HEK293 (cell line): ENCODE data around the gene TAF6L.

Experiments used
- ZNF433 ChIP-seq: fragments of 450-650 bp; formaldehyde crosslinking; IDR thresholded peaks from 2 replicates; pipeline ENCODE4 v1.5.1; 2016; ENCODE audit warnings: missing biosample characterization, missing genetic modification characterization, low read depth
- ZNF530 ChIP-seq: fragments of 450-650 bp; formaldehyde crosslinking; IDR thresholded peaks from 2 replicates; pipeline ENCODE4 v1.5.1; 2016; ENCODE audit warnings: low read depth, missing biosample characterization, missing genetic modification characterization
- TF ChIP-seq, protein P1 (sequence below): fragments of 450-650 bp; formaldehyde crosslinking; IDR thresholded peaks from 2 replicates; pipeline ENCODE4 v1.5.1; 2016; ENCODE audit warnings: missing biosample characterization, missing genetic modification characterization

DNA sequence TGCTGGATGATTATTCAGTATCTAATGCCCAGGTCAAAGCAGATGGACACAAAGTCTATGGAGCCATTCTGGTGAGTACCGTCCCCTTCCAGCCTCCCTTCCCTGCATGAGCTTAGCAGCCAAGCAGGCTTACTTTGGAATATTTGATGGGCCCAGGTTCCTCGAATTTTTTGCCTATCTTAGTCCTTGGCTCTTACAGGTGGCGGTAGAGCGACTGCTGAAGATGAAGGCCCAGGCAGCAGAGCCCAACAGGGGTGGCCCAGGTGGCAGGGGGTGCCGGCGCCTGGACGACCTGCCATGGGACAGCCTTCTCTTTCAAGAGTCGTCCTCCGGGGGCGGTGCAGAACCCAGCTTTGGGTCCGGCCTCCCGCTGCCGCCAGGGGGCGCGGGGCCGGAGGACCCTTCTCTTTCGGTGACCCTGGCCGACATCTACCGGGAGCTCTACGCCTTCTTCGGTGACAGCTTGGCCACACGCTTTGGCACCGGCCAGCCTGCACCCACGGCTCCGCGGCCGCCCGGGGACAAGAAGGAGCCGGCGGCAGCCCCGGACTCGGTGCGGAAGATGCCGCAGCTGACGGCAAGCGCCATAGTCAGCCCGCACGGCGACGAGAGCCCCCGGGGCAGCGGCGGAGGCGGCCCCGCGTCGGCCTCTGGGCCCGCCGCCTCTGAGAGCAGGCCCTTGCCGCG lies 15.3 kb downstream of the TAF6L start:
- TF ChIP-seq ZNF433 (tag by site-specific recombination) = no peak
- TF ChIP-seq, protein P1, sequence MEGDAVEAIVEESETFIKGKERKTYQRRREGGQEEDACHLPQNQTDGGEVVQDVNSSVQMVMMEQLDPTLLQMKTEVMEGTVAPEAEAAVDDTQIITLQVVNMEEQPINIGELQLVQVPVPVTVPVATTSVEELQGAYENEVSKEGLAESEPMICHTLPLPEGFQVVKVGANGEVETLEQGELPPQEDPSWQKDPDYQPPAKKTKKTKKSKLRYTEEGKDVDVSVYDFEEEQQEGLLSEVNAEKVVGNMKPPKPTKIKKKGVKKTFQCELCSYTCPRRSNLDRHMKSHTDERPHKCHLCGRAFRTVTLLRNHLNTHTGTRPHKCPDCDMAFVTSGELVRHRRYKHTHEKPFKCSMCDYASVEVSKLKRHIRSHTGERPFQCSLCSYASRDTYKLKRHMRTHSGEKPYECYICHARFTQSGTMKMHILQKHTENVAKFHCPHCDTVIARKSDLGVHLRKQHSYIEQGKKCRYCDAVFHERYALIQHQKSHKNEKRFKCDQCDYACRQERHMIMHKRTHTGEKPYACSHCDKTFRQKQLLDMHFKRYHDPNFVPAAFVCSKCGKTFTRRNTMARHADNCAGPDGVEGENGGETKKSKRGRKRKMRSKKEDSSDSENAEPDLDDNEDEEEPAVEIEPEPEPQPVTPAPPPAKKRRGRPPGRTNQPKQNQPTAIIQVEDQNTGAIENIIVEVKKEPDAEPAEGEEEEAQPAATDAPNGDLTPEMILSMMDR (tag by site-specific recombination) = peak; percentile 96
- no peak for TF ChIP-seq ZNF530 (tag by site-specific recombination)
